NCI-H2081 (cell line): ENCODE data around the gene ZNG1B.
"Not testable (repeated sequence)": the region's sequence is repeated elsewhere in the genome, so short reads cannot be mapped to it uniquely, and the experiment has no call there.

Source experiments
- DNase-seq, 2 experiments: peaks; one replicate each; lab custom pipeline; 2025; lab: John Stamatoyannopoulos, UW

ZNG1B gene

GRCh38 chr2:113437508-113438465 lies at the start of gene ZNG1B:
ZNG1B (plus strand) TSS chr2:113437691; CDS start chr2:113437869, 178 bp downstream.
- DNase-seq = not testable (repeated sequence)

GRCh38 chr2:113390124-113390849 lies 47.2 kb upstream of the ZNG1B start:
- DNase-seq = no peak

- no peak for DNase-seq
These were observed 46.4 kb upstream of the ZNG1B start for GRCh38 chr2:113391073-113391472.

- no peak for DNase-seq
These were observed 31.4 kb upstream of the ZNG1B start for GRCh38 chr2:113406114-113406513.

- no peak for DNase-seq
These were observed 29.9 kb upstream of the ZNG1B start for GRCh38 chr2:113407446-113408099.

- DNase-seq = not testable (repeated sequence)
These were observed 25.7 kb upstream of the ZNG1B start for GRCh38 chr2:113411725-113412352.

- not testable (repeated sequence) for DNase-seq
These were observed 24.7 kb upstream of the ZNG1B start for GRCh38 chr2:113412774-113413173.

GRCh38 chr2:113431773-113432172 lies 5.7 kb upstream of the ZNG1B start:
- DNase-seq = not testable (repeated sequence)

GRCh38 chr2:113433468-113433867 lies 4.0 kb upstream of the ZNG1B start:
- DNase-seq = not testable (repeated sequence)

- DNase-seq = not testable (repeated sequence)
These were observed 28.3 kb downstream of the ZNG1B start for GRCh38 chr2:113465770-113466169.

GRCh38 chr2:113476688-113477368 lies 39.3 kb downstream of the ZNG1B start:
- DNase-seq = not testable (repeated sequence)

GRCh38 chr2:113496527-113496926 lies 59.0 kb downstream of the ZNG1B start:
- DNase-seq = not testable (repeated sequence)

GRCh38 chr2:113498365-113498764 lies 60.9 kb downstream of the ZNG1B start, which contains the start of gene FOXD4L1:
FOXD4L1 (plus strand) TSS chr2:113498665; CDS start chr2:113499257, 592 bp downstream.
- not testable (repeated sequence) for DNase-seq

GRCh38 chr2:113499019-113499885 lies 61.8 kb downstream of the ZNG1B start:
- not testable (repeated sequence) for DNase-seq

- not testable (repeated sequence) for DNase-seq
These were observed 62.6 kb downstream of the ZNG1B start for GRCh38 chr2:113499886-113500722.

GRCh38 chr2:113500723-113501038 lies 63.2 kb downstream of the ZNG1B start:
- not testable (repeated sequence) for DNase-seq

- not testable (repeated sequence) for DNase-seq
These were observed 65.0 kb downstream of the ZNG1B start for GRCh38 chr2:113502216-113503093.
